WTC11 (cell line): Measurements from ENCODE around the gene FERMT1.

ENCODE experiments used
- ARID4B ChIP-seq: sonication (generic); formaldehyde crosslinking; IDR thresholded peaks from 2 replicates; pipeline ENCODE4 v1.8.0; 2023; ENCODE audit warnings: missing genetic modification reagents, mild to moderate bottlenecking, borderline replicate concordance
- ATF3 ChIP-seq: sonication (generic); formaldehyde crosslinking; conservative IDR thresholded peaks from 2 replicates; pipeline ENCODE4 v1.8.1; 2022; ENCODE audit warnings: mild to moderate bottlenecking, missing genetic modification reagents
- CTCF ChIP-seq: fragments of 200-600 bp; IDR thresholded peaks from 2 replicates; pipeline ENCODE4 v1.8.0; 2022; ENCODE audit warnings: antibody characterized with exemption
- FOXP1 ChIP-seq: sonication (generic); formaldehyde crosslinking; IDR thresholded peaks from 2 replicates; pipeline ENCODE4 v1.8.0; 2022; ENCODE audit warnings: missing genetic modification reagents, mild to moderate bottlenecking, moderate library complexity, borderline replicate concordance
- OVOL2 ChIP-seq: fragments of 250-450 bp; sonication (Bioruptor Pico); IDR thresholded peaks from 2 replicates; pipeline ENCODE4 v1.9.0; 2021; ENCODE audit warnings: mild to moderate bottlenecking, borderline replicate concordance
- TF ChIP-seq, protein P1 (sequence below): sonication (generic); formaldehyde crosslinking; IDR thresholded peaks from 2 replicates; pipeline ENCODE4 v1.8.1; 2023; ENCODE audit warnings: mild to moderate bottlenecking, missing genetic modification reagents, moderate library complexity

GRCh38 chr20:6101346-6101745, 21.5 kb downstream of the FERMT1 start:
- no peak for TF ChIP-seq OVOL2 (CRISPR knock-in tag)
- no peak for TF ChIP-seq CTCF
- TF ChIP-seq FOXP1 (CRISPR knock-in tag), result no peak
- TF ChIP-seq, protein P1, sequence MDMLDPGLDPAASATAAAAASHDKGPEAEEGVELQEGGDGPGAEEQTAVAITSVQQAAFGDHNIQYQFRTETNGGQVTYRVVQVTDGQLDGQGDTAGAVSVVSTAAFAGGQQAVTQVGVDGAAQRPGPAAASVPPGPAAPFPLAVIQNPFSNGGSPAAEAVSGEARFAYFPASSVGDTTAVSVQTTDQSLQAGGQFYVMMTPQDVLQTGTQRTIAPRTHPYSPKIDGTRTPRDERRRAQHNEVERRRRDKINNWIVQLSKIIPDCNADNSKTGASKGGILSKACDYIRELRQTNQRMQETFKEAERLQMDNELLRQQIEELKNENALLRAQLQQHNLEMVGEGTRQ (CRISPR knock-in tag), result no peak
- TF ChIP-seq ATF3 (CRISPR knock-in tag), result no peak
- no peak for TF ChIP-seq ARID4B (CRISPR knock-in tag)
